ENCODE results near the gene APOLD1. TPM values are rescaled to one million over a fixed set of nuclear protein-coding genes. Genes with fewer than 3 reads are reported as not detected.

The APOLD1 gene
- total RNA-seq, 3 donors from 2014 or later: 26.7 to 236 (median 41.4) TPM

- H3K4me1 ChIP-seq: no peaks in the 10 kb centered on the region
- H3K4me3 ChIP-seq: no peak overlapping the region
- no peaks in the 10 kb centered on the region for H3K36me3 ChIP-seq
- DNase-seq (ENCODE audit: low spot score in 2 of 2): no peak
- no peaks in the 10 kb centered on the region for H3K27me3 ChIP-seq
- intact Hi-C loops (cut with DNase I; ENCODE audit: low total_unique reads): loop anchor here (5.0 kb wide), 1 partner anchor 657 kb away; no protein-coding TSS in a partner anchor
- TF ChIP-seq, protein P1, sequence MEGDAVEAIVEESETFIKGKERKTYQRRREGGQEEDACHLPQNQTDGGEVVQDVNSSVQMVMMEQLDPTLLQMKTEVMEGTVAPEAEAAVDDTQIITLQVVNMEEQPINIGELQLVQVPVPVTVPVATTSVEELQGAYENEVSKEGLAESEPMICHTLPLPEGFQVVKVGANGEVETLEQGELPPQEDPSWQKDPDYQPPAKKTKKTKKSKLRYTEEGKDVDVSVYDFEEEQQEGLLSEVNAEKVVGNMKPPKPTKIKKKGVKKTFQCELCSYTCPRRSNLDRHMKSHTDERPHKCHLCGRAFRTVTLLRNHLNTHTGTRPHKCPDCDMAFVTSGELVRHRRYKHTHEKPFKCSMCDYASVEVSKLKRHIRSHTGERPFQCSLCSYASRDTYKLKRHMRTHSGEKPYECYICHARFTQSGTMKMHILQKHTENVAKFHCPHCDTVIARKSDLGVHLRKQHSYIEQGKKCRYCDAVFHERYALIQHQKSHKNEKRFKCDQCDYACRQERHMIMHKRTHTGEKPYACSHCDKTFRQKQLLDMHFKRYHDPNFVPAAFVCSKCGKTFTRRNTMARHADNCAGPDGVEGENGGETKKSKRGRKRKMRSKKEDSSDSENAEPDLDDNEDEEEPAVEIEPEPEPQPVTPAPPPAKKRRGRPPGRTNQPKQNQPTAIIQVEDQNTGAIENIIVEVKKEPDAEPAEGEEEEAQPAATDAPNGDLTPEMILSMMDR (IDR thresholded peaks at IDR 0.05): no peak
- TF ChIP-seq POLR2A (IDR thresholded peaks at IDR 0.05) (no peak), POLR2AphosphoS5 (IDR thresholded peaks at IDR 0.05) (no peak)
- H3K27ac ChIP-seq: peak overlapping the region; percentile 49 to 66
- H3K9me3 ChIP-seq: no peaks in the 10 kb centered on the region
These were observed 40.7 kb upstream of the APOLD1 start for GRCh38 chr12:12744546-12745305.

DNA sequence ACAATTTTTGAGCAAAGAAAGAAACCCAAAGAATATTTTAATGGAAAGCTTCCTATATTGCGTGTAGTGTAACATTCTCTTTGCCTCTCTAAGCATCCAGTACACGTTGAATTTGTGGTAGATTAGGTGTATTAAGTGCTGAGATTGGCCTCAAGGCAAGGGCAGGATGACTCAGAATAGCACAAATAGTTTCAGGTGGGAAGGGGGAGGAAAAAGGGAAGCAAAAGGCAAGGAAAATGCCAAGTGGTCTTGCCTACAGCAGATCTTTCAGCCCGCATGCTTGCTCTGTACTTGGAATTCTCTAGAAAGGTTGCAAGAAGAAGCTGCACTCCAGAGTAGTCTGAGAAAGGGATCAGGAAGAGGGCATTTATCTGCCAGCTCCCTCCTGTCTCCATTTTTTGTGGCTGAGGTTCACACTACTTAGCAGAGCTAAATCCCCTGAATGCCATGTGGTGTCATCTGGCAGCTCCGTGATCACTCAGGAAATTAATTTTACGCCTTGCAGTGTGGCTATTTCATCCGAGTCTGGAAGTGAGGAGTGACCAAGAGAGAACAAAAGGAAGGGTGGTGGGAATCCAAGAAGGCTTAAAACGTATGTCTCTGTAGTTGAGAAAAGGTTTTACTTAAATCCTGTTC lies 39.8 kb upstream of the APOLD1 start:
- H3K9me3 ChIP-seq: no peaks in the 10 kb centered on the region
- TF ChIP-seq POLR2AphosphoS5 (IDR thresholded peaks at IDR 0.05) (no peak), POLR2A (IDR thresholded peaks at IDR 0.05) (no peak)
- TF ChIP-seq, protein P1 (IDR thresholded peaks at IDR 0.05): no peak
- no peak overlapping the region for H3K4me3 ChIP-seq
- no peaks in the 10 kb centered on the region for H3K27me3 ChIP-seq
- no peak for DNase-seq (ENCODE audit: low spot score in 2 of 2)
- no peaks in the 10 kb centered on the region for H3K4me1 ChIP-seq
- intact Hi-C loops (cut with DNase I; ENCODE audit: low total_unique reads): loop anchor here (5.0 kb wide), 1 partner anchor 658 kb away; no protein-coding TSS in a partner anchor
- no peaks in the 10 kb centered on the region for H3K36me3 ChIP-seq
- H3K27ac ChIP-seq: peak overlapping the region; percentile 49 to 62

DNA sequence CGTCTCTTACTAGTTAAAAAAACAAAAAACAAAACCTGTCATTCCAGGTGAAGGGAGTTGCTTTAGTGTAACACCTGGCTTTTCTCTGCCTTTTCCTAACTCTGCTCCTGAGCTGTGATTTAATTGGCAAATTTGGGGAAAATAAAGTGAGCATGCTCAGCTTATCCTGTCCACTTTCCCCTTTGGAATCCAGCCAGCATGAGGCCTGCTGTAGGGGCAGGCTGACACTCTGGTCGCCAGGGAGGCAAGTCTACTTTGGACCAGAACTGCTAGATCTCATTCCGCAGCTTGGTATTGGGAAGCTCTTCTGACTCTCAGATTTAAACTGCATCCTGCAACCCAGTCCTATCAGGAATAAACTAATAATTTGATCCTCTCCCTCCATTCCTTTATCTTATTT lies 38.2 kb upstream of the APOLD1 start:
- TF ChIP-seq POLR2AphosphoS5 (IDR thresholded peaks at IDR 0.05): no peak
- TF ChIP-seq POLR2A (IDR thresholded peaks at IDR 0.05): no peak
- TF ChIP-seq, protein P1 (IDR thresholded peaks at IDR 0.05): no peak
- intact Hi-C loops (cut with DNase I; ENCODE audit: low total_unique reads): loop anchor here (5.0 kb wide), 1 partner anchor 660 kb away; no protein-coding TSS in a partner anchor
- DNase-seq (ENCODE audit: low spot score in 2 of 2): no peak
- H3K36me3 ChIP-seq: no peaks in the 10 kb centered on the region
- H3K4me1 ChIP-seq: no peaks in the 10 kb centered on the region
- H3K4me3 ChIP-seq: no peak overlapping the region
- no peaks in the 10 kb centered on the region for H3K27me3 ChIP-seq
- no peaks in the 10 kb centered on the region for H3K9me3 ChIP-seq
- no peak overlapping the region for H3K27ac ChIP-seq

DNA sequence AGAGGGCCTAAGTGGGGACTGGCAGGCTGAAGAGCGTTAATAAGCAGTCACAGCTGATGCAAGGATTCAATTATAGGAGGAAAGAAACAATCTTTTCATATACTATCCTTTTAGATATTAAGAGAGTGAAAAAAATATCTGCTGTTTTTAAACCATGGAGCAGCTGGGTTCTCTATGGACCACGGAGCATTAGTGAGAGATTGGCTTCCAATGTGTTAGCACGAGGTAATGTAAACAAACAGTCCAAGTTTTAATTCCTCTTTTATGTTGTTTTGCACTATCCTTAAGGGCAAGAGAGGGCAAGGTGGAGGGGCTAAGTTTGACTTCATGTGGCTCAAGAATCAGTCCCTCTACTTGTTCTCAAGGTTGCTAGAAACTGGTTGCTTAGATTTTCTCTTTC lies 37.4 kb upstream of the APOLD1 start:
- intact Hi-C loops (cut with DNase I; ENCODE audit: low total_unique reads): loop anchor here (5.0 kb wide), 1 partner anchor 661 kb away; no protein-coding TSS in a partner anchor
- H3K36me3 ChIP-seq: no peaks in the 10 kb centered on the region
- TF ChIP-seq, protein P1 (IDR thresholded peaks at IDR 0.05): no peak
- no peak for TF ChIP-seq POLR2AphosphoS5 (IDR thresholded peaks at IDR 0.05)
- no peaks in the 10 kb centered on the region for H3K9me3 ChIP-seq
- H3K4me1 ChIP-seq: no peaks in the 10 kb centered on the region
- H3K4me3 ChIP-seq: no peak overlapping the region
- no peak for DNase-seq (ENCODE audit: low spot score in 2 of 2)
- no peak overlapping the region for H3K27ac ChIP-seq
- no peaks in the 10 kb centered on the region for H3K27me3 ChIP-seq

- intact Hi-C loops (cut with DNase I; ENCODE audit: low total_unique reads): loop anchor here (5.0 kb wide), 1 partner anchor 662 kb away; no protein-coding TSS in a partner anchor
- H3K27me3 ChIP-seq: no peaks in the 10 kb centered on the region
- no peaks in the 10 kb centered on the region for H3K9me3 ChIP-seq
- H3K4me3 ChIP-seq: peak overlapping the region; percentile 20 to 59 (median 48)
- DNase-seq (ENCODE audit: low spot score in 2 of 2): no peak
- H3K27ac ChIP-seq: peak overlapping the region; percentile 59 to 65
- TF ChIP-seq POLR2AphosphoS5 (IDR thresholded peaks at IDR 0.05) (no peak), POLR2A (IDR thresholded peaks at IDR 0.05) (no peak)
- TF ChIP-seq, protein P1 (IDR thresholded peaks at IDR 0.05): no peak
- no peaks in the 10 kb centered on the region for H3K36me3 ChIP-seq
- no peaks in the 10 kb centered on the region for H3K4me1 ChIP-seq
These were observed 36.0 kb upstream of the APOLD1 start for GRCh38 chr12:12749433-12749832.
